ENCODE measurements around the gene DCUN1D2. TPM values are rescaled to one million over a fixed set of nuclear protein-coding genes. Genes with fewer than 3 reads are reported as not detected.
A peak's percentile ranks its signal among the peaks of the same experiment; 100 is the strongest.
"Not testable (repeated sequence)": the region's sequence is repeated elsewhere in the genome, so short reads cannot be mapped to it uniquely, and the experiment has no call there.

DCUN1D2 gene
- total and polyA plus RNA-seq, 10 donors: 6.3 to 33.1 (median 24.4) TPM

DNA sequence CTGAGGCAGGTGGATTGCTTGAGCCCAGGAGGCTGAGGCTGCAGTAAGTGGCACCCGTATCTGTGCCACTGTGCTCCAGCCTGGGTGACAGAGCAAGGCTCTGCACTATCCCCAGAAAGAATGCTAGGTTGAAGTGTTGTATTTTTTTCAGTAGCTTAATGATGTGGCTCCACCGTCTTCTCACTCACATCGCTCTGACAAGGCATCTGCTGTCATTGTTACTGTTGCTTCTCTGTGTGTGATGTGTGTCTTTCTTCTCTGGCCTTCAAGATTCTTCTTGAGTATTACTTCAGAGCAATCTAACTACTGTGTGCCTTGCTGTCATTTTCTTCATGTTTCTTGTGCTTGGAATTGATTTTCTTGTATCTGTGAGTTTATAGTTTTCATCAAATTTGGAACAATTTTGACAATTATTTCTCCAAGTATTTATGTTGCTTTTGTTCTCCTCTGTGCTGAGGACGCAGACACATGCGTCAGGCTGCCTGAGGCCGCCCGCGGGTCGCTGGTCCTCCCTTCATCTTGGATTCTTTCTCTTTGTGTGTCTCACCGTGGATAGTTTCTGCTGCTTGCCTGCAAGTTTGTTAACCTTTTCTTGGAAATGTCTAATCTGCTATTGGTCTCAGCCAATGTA is 48.0 kb downstream of the DCUN1D2 start:
- Histone ChIP-seq H3K36me3 (peaks cover 0 to 23% (median 0%) of the 10 kb centered on the region in 6 donors), H3K27ac (no peak overlapping the region), H3K9me3 (no peaks in the 10 kb centered on the region), H3K4me3 (no peak overlapping the region), H3K4me1 (peaks cover 0 to 17% (median 7%) of the 10 kb centered on the region in 6 donors), H3K27me3 (replicated peaks in 1 of 7) (no peaks in the 10 kb centered on the region)
- intact Hi-C loops (cut with DNase I; ENCODE audit: low total_unique reads): no loop called here
- TF ChIP-seq POLR2A (IDR thresholded peaks at IDR 0.05) (no peak), POLR2AphosphoS5 (IDR thresholded peaks at IDR 0.05) (no peak)
- TF ChIP-seq, protein P1, sequence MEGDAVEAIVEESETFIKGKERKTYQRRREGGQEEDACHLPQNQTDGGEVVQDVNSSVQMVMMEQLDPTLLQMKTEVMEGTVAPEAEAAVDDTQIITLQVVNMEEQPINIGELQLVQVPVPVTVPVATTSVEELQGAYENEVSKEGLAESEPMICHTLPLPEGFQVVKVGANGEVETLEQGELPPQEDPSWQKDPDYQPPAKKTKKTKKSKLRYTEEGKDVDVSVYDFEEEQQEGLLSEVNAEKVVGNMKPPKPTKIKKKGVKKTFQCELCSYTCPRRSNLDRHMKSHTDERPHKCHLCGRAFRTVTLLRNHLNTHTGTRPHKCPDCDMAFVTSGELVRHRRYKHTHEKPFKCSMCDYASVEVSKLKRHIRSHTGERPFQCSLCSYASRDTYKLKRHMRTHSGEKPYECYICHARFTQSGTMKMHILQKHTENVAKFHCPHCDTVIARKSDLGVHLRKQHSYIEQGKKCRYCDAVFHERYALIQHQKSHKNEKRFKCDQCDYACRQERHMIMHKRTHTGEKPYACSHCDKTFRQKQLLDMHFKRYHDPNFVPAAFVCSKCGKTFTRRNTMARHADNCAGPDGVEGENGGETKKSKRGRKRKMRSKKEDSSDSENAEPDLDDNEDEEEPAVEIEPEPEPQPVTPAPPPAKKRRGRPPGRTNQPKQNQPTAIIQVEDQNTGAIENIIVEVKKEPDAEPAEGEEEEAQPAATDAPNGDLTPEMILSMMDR (IDR thresholded peaks at IDR 0.05 in 8 of 11, conservative IDR thresholded peaks at IDR 0.05 in 3 of 11): no peak
- no peak for DNase-seq
- WGBS, 5 donors: 90 to 96% (median 94%) methylated on average over 10 of the region's 10 CpGs

DNA sequence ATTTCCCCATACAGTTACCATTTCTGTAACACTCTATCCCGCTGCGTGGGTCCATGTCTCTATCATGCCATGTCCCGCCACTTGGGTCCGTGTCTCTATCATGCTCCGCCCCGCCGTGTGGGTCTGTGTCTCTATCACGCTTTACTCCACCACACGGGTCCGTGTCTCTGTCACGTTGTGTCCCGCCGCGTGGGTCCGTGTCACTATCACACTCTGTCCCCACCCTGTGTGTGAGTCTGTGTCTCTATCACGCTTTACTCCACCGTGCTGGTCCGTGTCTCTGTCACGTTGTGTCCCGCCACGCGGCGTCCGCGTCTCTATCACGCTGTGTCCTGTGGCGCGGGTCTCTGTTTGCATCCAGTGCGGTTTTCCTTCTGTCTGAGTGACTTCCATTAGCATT is 48.9 kb downstream of the DCUN1D2 start:
- Histone ChIP-seq H3K4me3 (no peak overlapping the region), H3K9me3 (no peaks in the 10 kb centered on the region), H3K27me3 (replicated peaks in 1 of 7) (no peaks in the 10 kb centered on the region), H3K4me1 (peaks cover 0 to 17% (median 7%) of the 10 kb centered on the region in 6 donors), H3K27ac (no peak overlapping the region), H3K36me3 (peaks cover 0 to 23% (median 0%) of the 10 kb centered on the region in 6 donors)
- 94 to 99% (median 96%) methylated on average over 29 of the region's 29 CpGs for WGBS, 5 donors
- no peak for TF ChIP-seq POLR2AphosphoS5 (IDR thresholded peaks at IDR 0.05)
- TF ChIP-seq POLR2A (IDR thresholded peaks at IDR 0.05): no peak
- TF ChIP-seq, protein P1 (IDR thresholded peaks at IDR 0.05 in 8 of 11, conservative IDR thresholded peaks at IDR 0.05 in 3 of 11): no peak
- intact Hi-C loops (cut with DNase I; ENCODE audit: low total_unique reads): no loop called here
- peak; percentile 43 for DNase-seq

DNA sequence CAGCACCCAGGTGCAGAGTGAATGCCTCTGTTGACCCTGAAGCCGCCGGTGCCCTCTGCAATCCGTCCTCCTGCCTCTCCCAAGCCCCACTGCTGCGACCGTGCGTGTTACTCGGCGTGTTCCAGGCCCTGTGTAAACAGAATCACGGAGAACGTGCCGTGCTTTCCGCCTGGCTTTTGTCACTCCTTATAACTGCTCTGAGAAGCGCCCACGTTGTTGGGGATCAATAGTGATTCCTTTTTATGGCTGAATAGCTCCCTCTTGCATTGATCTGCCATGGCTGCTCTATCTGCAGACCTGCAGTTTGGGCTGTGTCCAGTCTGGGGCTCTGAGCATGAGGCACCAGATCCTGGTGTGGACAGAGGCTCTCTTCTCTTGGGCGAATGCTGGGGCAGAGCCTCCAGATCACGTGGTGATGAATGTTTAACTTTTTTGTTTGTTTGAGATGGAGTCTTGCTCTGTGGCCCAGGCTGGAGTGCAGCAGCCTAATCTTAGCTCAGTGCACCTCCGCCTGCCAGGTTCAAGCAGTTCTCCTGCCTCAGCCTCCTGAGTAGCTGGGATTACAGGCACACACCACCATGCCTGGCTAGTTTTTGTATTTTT is 53.0 kb downstream of the DCUN1D2 start:
- H3K27ac ChIP-seq: no peak overlapping the region
- peak; percentile 71 for DNase-seq
- intact Hi-C loops (cut with DNase I; ENCODE audit: low total_unique reads): no loop called here

DNA sequence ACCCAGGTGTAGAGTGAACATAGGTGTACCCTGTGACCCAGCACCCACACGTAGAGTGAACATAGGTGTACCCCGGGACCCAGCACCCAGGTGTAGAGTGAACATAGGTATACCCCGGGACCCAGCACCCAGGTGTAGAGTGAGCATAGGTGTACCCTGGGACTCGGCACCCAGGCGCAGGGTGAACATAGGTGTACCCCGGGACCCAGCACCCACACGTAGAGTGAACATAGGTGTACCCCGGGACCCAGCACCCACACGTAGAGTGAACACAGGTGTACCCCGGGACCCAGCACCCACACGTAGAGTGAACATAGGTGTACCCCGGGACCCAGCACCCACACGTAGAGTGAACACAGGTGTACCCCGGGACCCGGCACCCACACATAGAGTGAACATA is 53.6 kb downstream of the DCUN1D2 start:
- H3K27ac ChIP-seq; H3K4me3 ChIP-seq; intact Hi-C loops (cut with DNase I; ENCODE audit: low total_unique reads); H3K27me3 ChIP-seq (replicated peaks in 1 of 7); H3K4me1 ChIP-seq; H3K36me3 ChIP-seq; H3K9me3 ChIP-seq; DNase-seq: not testable (repeated sequence)
- 89 to 97% (median 95%) methylated on average over 6 to 15 of the region's 15 CpGs for WGBS, 5 donors

More for the DNA sequence above, 53.0 kb downstream of the DCUN1D2 start:
- Histone ChIP-seq H3K4me3 (no peak overlapping the region), H3K36me3 (peaks cover 0 to 8% (median 0%) of the 10 kb centered on the region in 6 donors), H3K27me3 (replicated peaks in 1 of 7) (no peaks in the 10 kb centered on the region), H3K9me3 (no peaks in the 10 kb centered on the region), H3K4me1 (no peaks in the 10 kb centered on the region)
- TF ChIP-seq, protein P1 (IDR thresholded peaks at IDR 0.05 in 8 of 11, conservative IDR thresholded peaks at IDR 0.05 in 3 of 11): no peak
- TF ChIP-seq POLR2A (IDR thresholded peaks at IDR 0.05) (no peak), POLR2AphosphoS5 (IDR thresholded peaks at IDR 0.05) (no peak)
- WGBS, 5 donors: 81 to 92% (median 89%) methylated on average over 11 to 17 of the region's 17 CpGs

DNA sequence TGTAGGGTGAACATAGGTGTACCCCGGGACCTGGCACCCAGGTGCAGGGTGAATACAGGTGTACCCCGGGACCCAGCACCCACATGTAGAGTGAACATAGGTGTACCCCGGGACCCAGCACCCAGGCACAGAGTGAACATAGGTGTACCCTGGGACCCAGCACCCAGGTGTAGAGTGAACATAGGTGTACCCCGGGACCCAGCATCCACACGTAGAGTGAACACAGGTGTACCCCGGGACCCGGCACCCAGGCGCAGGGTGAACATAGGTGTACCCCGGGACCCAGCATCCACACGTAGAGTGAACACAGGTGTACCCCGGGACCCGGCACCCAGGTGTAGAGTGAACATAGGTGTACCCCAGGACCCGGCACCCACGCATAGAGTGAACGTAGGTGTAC is 54.6 kb downstream of the DCUN1D2 start:
- 86 to 98% (median 95%) methylated on average over 14 to 15 of the region's 15 CpGs for WGBS, 5 donors
- DNase-seq; H3K27me3 ChIP-seq (replicated peaks in 1 of 7); H3K4me1 ChIP-seq; H3K4me3 ChIP-seq; H3K27ac ChIP-seq; H3K9me3 ChIP-seq; intact Hi-C loops (cut with DNase I; ENCODE audit: low total_unique reads); H3K36me3 ChIP-seq: not testable (repeated sequence)

Measured in spleen (tissue), 11 donors.